ENCODE measurements around the gene CYP3A7. TPM values are rescaled to one million over a fixed set of nuclear protein-coding genes. Genes with fewer than 3 reads are reported as not detected.

Gene CYP3A7
- total and polyA plus RNA-seq, 2 of the 13 experiments (the other 11 are each of a cell fraction or from before 2014, with no cell fraction given) = 5.8 to 6.4 TPM

DNA sequence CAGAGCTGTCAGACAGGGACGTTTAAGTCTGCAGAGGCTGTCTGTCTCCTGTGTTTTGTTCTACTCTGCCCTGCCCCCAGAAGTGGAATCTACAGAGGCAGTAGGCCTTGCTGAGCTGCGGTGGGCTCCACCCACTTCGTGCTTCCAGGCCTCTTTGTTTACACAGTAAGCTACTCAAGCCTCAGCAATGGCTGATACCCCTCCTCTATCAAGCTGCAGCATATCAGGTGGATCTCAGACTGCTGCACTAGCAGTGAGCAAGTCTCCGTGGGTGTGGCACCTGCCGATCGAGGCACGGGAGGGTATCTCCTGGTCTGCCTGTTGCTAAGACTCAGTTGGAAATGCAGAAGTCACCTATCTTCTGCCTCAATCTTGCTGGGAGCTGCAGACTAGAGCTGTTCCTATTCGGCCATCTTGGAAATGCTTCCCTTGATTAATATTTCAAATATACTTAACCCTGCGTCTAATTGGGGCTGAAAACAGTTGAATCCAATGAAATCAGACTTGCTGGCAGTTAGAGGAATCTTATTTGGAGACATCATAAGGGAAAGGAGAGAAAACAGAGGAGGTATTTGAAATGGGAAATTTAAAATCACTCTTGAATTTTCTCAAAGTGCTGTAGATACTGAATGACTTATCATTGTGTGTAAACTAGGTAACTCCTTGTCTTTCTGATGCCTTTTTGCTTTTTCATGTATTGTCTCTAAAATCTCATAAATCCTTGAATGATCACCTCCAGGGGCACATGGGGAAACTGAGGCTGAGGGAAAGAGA lies 41.4 kb downstream of the CYP3A7 start (continued):
- peak; percentile 23; the same call in 1 of the 2 replicates for TF ChIP-seq FOXC1 (CRISPR knock-in tag; IDR thresholded peaks at IDR 0.05; ENCODE audit: borderline replicate concordance)
- TF ChIP-seq ZBTB1 (CRISPR knock-in tag; IDR thresholded peaks at IDR 0.05; ENCODE audit: borderline replicate concordance) = no peak
- no peak for TF ChIP-seq FOXM1 (CRISPR knock-in tag; IDR thresholded peaks at IDR 0.05)
- TF ChIP-seq, protein P1, sequence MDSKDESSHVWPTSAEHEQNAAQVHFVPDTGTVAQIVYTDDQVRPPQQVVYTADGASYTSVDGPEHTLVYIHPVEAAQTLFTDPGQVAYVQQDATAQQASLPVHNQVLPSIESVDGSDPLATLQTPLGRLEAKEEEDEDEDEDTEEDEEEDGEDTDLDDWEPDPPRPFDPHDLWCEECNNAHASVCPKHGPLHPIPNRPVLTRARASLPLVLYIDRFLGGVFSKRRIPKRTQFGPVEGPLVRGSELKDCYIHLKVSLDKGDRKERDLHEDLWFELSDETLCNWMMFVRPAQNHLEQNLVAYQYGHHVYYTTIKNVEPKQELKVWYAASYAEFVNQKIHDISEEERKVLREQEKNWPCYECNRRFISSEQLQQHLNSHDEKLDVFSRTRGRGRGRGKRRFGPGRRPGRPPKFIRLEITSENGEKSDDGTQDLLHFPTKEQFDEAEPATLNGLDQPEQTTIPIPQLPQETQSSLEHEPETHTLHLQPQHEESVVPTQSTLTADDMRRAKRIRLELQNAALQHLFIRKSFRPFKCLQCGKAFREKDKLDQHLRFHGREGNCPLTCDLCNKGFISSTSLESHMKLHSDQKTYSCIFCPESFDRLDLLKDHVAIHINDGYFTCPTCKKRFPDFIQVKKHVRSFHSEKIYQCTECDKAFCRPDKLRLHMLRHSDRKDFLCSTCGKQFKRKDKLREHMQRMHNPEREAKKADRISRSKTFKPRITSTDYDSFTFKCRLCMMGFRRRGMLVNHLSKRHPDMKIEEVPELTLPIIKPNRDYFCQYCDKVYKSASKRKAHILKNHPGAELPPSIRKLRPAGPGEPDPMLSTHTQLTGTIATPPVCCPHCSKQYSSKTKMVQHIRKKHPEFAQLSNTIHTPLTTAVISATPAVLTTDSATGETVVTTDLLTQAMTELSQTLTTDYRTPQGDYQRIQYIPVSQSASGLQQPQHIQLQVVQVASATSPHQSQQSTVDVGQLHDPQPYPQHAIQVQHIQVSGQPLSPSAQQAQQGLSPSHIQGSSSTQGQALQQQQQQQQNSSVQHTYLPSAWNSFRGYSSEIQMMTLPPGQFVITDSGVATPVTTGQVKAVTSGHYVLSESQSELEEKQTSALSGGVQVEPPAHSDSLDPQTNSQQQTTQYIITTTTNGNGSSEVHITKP (CRISPR knock-in tag; IDR thresholded peaks at IDR 0.05; ENCODE audit: low read depth) = peak; percentile 59; the same call in 1 of the 2 replicates
- TF ChIP-seq, protein P2, sequence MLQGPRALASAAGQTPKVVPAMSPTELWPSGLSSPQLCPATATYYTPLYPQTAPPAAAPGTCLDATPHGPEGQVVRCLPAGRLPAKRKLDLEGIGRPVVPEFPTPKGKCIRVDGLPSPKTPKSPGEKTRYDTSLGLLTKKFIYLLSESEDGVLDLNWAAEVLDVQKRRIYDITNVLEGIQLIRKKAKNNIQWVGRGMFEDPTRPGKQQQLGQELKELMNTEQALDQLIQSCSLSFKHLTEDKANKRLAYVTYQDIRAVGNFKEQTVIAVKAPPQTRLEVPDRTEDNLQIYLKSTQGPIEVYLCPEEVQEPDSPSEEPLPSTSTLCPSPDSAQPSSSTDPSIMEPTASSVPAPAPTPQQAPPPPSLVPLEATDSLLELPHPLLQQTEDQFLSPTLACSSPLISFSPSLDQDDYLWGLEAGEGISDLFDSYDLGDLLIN (CRISPR knock-in tag; IDR thresholded peaks at IDR 0.05; ENCODE audit: borderline replicate concordance) = no peak
- peak; percentile 51; the same call in 1 of the 2 replicates for TF ChIP-seq RARA (CRISPR knock-in tag; IDR thresholded peaks at IDR 0.05)
- TF ChIP-seq ZNF17 (CRISPR knock-in tag; IDR thresholded peaks at IDR 0.05) = no peak
- TF ChIP-seq MZF1 (CRISPR knock-in tag; IDR thresholded peaks at IDR 0.05; ENCODE audit: borderline replicate concordance) = no peak
- TF ChIP-seq, protein P3, sequence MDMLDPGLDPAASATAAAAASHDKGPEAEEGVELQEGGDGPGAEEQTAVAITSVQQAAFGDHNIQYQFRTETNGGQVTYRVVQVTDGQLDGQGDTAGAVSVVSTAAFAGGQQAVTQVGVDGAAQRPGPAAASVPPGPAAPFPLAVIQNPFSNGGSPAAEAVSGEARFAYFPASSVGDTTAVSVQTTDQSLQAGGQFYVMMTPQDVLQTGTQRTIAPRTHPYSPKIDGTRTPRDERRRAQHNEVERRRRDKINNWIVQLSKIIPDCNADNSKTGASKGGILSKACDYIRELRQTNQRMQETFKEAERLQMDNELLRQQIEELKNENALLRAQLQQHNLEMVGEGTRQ (IDR thresholded peaks at IDR 0.05; ENCODE audit: low read depth, low read length) = no peak
- TF ChIP-seq, protein P3 (CRISPR knock-in tag; IDR thresholded peaks at IDR 0.05; ENCODE audit: borderline replicate concordance) = no peak
- TF ChIP-seq HDAC2 (CRISPR knock-in tag; IDR thresholded peaks at IDR 0.05) = peak; percentile 80
- TF ChIP-seq SOX6 (IDR thresholded peaks at IDR 0.05) = no peak
- TF ChIP-seq SOX6 (CRISPR knock-in tag; IDR thresholded peaks at IDR 0.05) = peak; percentile 78
- TF ChIP-seq, protein P4, sequence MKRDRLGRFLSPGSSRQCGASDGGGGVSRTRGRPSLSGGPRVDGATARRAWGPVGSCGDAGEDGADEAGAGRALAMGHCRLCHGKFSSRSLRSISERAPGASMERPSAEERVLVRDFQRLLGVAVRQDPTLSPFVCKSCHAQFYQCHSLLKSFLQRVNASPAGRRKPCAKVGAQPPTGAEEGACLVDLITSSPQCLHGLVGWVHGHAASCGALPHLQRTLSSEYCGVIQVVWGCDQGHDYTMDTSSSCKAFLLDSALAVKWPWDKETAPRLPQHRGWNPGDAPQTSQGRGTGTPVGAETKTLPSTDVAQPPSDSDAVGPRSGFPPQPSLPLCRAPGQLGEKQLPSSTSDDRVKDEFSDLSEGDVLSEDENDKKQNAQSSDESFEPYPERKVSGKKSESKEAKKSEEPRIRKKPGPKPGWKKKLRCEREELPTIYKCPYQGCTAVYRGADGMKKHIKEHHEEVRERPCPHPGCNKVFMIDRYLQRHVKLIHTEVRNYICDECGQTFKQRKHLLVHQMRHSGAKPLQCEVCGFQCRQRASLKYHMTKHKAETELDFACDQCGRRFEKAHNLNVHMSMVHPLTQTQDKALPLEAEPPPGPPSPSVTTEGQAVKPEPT (CRISPR knock-in tag; IDR thresholded peaks at IDR 0.05; ENCODE audit: low read depth) = no peak
- peak; percentile 66 for TF ChIP-seq HDAC1 (CRISPR knock-in tag; IDR thresholded peaks at IDR 0.05)
- TF ChIP-seq CBX5 (CRISPR knock-in tag; IDR thresholded peaks at IDR 0.05; ENCODE audit: borderline replicate concordance) = peak; percentile 75; the same call in 1 of the 2 replicates
